CD14-positive monocyte (primary cell): ENCODE results near the gene ZDHHC14. TPM values are rescaled to one million over a fixed set of nuclear protein-coding genes. Genes with fewer than 3 reads are reported as not detected.

Source experiments
- DNase-seq, 3 donors: peaks; one replicate each; pipeline ENCODE4 v3.0.0-alpha.2; 2011 to 2022
- H2AFZ ChIP-seq: 2 replicates; pipeline ENCODE4 v1.6.0; 2012; ENCODE audit warnings: mild to moderate bottlenecking, low read depth, low read length, inconsistent platforms; ENCODE audit not compliant: insufficient read depth, poor library complexity, severe bottlenecking
- H3K27ac ChIP-seq, 2 donors: 1 replicate in 1 of 2; 2 replicates in 1 of 2; pipeline ENCODE4 v1.5.1; 2012 to 2013; ENCODE audit warnings: low read length in 2 of 2, control low read depth in 1 of 2, inconsistent platforms in 1 of 2, low read depth in 1 of 2, mild to moderate bottlenecking in 1 of 2
- H3K27me3 ChIP-seq, 2 donors: one replicate each; pipeline versions ENCODE4 v1.6.0 to v1.6.1; 2011 to 2013; ENCODE audit warnings: low read length in 2 of 2; ENCODE audit not compliant: control insufficient read depth in 2 of 2, insufficient read depth in 2 of 2
- H3K36me3 ChIP-seq, 2 donors: replicated peaks in 1 of 2; 1 replicate in 1 of 2; 2 replicates in 1 of 2; pipeline versions ENCODE4 v1.5.1 to v1.6.1; 2012 to 2013; ENCODE audit warnings: low read length in 2 of 2, control low read depth in 1 of 2, inconsistent platforms in 1 of 2, mild to moderate bottlenecking in 1 of 2; ENCODE audit not compliant: insufficient read depth in 2 of 2, control insufficient read depth in 1 of 2
- H3K4me1 ChIP-seq, 2 donors: 1 replicate in 1 of 2; 2 replicates in 1 of 2; pipeline versions ENCODE4 v1.5.1 to v1.6.1; 2012 to 2013; ENCODE audit warnings: low read length in 2 of 2, control low read depth in 1 of 2, inconsistent platforms in 1 of 2, mild to moderate bottlenecking in 1 of 2, moderate library complexity in 1 of 2; ENCODE audit not compliant: insufficient read depth in 2 of 2, control insufficient read depth in 1 of 2
- H3K4me2 ChIP-seq: replicated peaks from 2 replicates; pipeline ENCODE3; 2012; ENCODE audit warnings: low read length, moderate library complexity, mild to moderate bottlenecking; ENCODE audit not compliant: poor library complexity, severe bottlenecking; ENCODE audit errors: extremely low read depth
- H3K4me3 ChIP-seq, 3 experiments: fragments of 200-600 bp in 1 of 3; sonication (generic) in 1 of 3; replicated peaks in 1 of 3; 1 replicate in 2 of 3; 2 replicates in 1 of 3; pipeline ENCODE4 v1.5.1; 2011 to 2013; ENCODE audit warnings: low read length in 3 of 3, mild to moderate bottlenecking in 3 of 3, control low read depth in 2 of 3, low read depth in 2 of 3, inconsistent platforms in 1 of 3, moderate library complexity in 1 of 3
- H3K79me2 ChIP-seq: 2 replicates; pipeline ENCODE4 v1.6.0; 2012; ENCODE audit warnings: mild to moderate bottlenecking, control low read depth, inconsistent platforms, low read length, moderate library complexity; ENCODE audit not compliant: insufficient read depth
- H3K9ac ChIP-seq: 2 replicates; pipeline ENCODE4 v1.6.0; 2017; ENCODE audit warnings: low read length, mild to moderate bottlenecking; ENCODE audit not compliant: insufficient read depth, poor library complexity, severe bottlenecking
- H3K9me3 ChIP-seq, 2 donors: replicated peaks in 1 of 2; 1 replicate in 1 of 2; 2 replicates in 1 of 2; pipeline versions ENCODE4 v1.5.1 to v1.6.1; 2012 to 2013; ENCODE audit warnings: low read length in 2 of 2, control low read depth in 1 of 2; ENCODE audit not compliant: control insufficient read depth in 1 of 2, insufficient read depth in 1 of 2
- H4K20me1 ChIP-seq: 2 replicates; pipeline ENCODE4 v1.6.0; 2012; ENCODE audit warnings: mild to moderate bottlenecking, low read length, control low read depth, moderate library complexity; ENCODE audit not compliant: insufficient read depth
- H3K27ac Mint-ChIP-seq, 7 donors: one replicate each; pipeline ENCODE4 v1.8.0; 2020; ENCODE audit warnings: mild to moderate bottlenecking in 7 of 7, mixed read lengths in 7 of 7, moderate library complexity in 6 of 7, inconsistent platforms in 2 of 7
- H3K27me3 Mint-ChIP-seq, 3 donors: one replicate each; pipeline ENCODE4 v1.8.0; 2021 to 2022; ENCODE audit warnings: low read depth in 3 of 3, mild to moderate bottlenecking in 3 of 3, mixed read lengths in 3 of 3, moderate library complexity in 3 of 3, inconsistent platforms in 1 of 3
- H3K36me3 Mint-ChIP-seq, 2 donors: one replicate each; pipeline ENCODE4 v1.8.0; 2020; ENCODE audit warnings: mixed read lengths in 2 of 2, inconsistent platforms in 1 of 2, mild to moderate bottlenecking in 1 of 2
- H3K4me1 Mint-ChIP-seq: one replicate; pipeline ENCODE4 v1.8.0; 2020; ENCODE audit warnings: mild to moderate bottlenecking, mixed read lengths
- H3K4me3 Mint-ChIP-seq, 2 donors: one replicate each; pipeline ENCODE4 v1.8.0; 2020; ENCODE audit warnings: mild to moderate bottlenecking in 2 of 2, mixed read lengths in 2 of 2, moderate library complexity in 1 of 2
- H3K9me3 Mint-ChIP-seq, 7 donors: one replicate each; pipeline ENCODE4 v1.8.0; 2020 to 2022; ENCODE audit warnings: mixed read lengths in 7 of 7, mild to moderate bottlenecking in 6 of 7, moderate library complexity in 6 of 7, inconsistent platforms in 2 of 7
- CTCF ChIP-seq: fragments of 200-600 bp; IDR thresholded peaks from one replicate; pipeline ENCODE4 v1.8.0; 2022; ENCODE audit warnings: antibody characterized with exemption, mild to moderate bottlenecking
- WGBS: methylation state at CpG from one replicate; pipeline ENCODE4 v1.1.5; 2013; ENCODE audit warnings: missing lambda C conversion rate; ENCODE audit not compliant: insufficient coverage; 5-methylcytosine and 5-hydroxymethylcytosine counted together
- intact Hi-C, 2 donors: fragments of 100-400 bp; cut with micrococcal nuclease; formaldehyde crosslinking; loops; one replicate each; pipeline versions ENCODE4 v1.15.0 to v1.15.1; 2023
- polyA plus RNA-seq, 3 donors: library from polyadenylated mRNA; depleted of rRNA in 1 of 3; unstranded in 2 of 3; stranded (reverse) in 1 of 3; fragments of 300-500 nt in 2 of 3; fragments of >200 nt in 1 of 3; fragmentation: Illumina TruSeq in 2 of 3; gene quantifications; 1 replicate in 2 of 3; 2 replicates in 1 of 3; pipeline ENCODE4 v1.2.3, GENCODE V29; 2012 to 2021

ZDHHC14 gene
- polyA plus RNA-seq, 3 donors = 0.30 to 1.7 (median 0.93) TPM

DNA sequence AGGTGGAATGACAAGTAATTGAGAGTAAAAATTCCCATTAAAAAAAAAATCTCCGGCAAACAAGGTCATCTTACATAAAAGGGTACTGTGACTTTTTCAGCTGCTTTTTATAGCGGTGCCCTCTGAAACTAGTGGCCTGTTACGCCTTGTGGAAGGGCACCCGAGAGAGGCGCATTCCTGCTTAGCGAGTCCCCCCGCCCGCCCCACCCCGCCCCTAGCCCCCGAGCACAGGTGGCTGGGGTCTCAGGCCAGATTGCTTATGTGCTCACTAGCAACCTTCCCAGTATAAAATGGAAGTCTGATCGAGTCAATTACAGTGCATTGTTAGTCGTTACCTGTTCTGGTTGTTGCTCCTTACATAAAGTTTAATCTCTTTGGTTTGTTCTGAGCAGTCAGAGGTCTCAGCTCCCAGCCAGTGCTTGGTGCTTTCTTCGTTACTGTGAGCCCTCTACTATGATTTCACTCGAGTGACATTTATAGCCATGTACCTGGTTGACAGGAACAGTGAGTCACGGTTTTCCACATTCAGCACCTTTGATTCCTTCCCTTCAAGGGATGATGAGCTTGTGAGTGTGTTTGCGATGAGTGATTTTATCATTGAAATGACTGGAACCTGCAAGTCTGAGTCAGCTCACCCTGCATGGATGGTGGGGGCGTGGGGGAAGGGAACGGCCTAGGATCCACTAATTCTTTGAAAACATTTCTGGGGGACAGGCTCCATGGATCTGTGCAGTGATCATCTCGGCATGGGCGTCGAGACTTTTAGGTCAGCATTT lies 47.6 kb downstream of the ZDHHC14 start:
- no peak for DNase-seq
- no peaks in the 10 kb centered on the region for H3K4me1 ChIP-seq
- no peaks in the 10 kb centered on the region for H4K20me1 ChIP-seq
- intact Hi-C loops = no loop called here
- Mint-ChIP-seq H3K4me1 (no peaks in the 10 kb centered on the region), H3K36me3 (no peaks in the 10 kb centered on the region), H3K27me3 (peaks cover 0 to 2% (median 0%) of the 10 kb centered on the region in 3 donors), H3K9me3 (peaks cover 0 to 2% (median 0%) of the 10 kb centered on the region in 7 donors), H3K27ac (no peak overlapping the region), H3K4me3 (no peak overlapping the region)
- H3K27ac ChIP-seq = no peak overlapping the region
- H3K4me2 ChIP-seq = no peak overlapping the region
- H2AFZ ChIP-seq = no peak overlapping the region
- no peaks in the 10 kb centered on the region for H3K27me3 ChIP-seq
- no peak for TF ChIP-seq CTCF
- no peaks in the 10 kb centered on the region for H3K9me3 ChIP-seq
- no peak overlapping the region for H3K4me3 ChIP-seq
- WGBS = 96% methylated on average over 7 of the region's 21 CpGs
- no peak overlapping the region for H3K9ac ChIP-seq
- H3K79me2 ChIP-seq = no peaks in the 10 kb centered on the region
- H3K36me3 ChIP-seq = no peaks in the 10 kb centered on the region

DNA sequence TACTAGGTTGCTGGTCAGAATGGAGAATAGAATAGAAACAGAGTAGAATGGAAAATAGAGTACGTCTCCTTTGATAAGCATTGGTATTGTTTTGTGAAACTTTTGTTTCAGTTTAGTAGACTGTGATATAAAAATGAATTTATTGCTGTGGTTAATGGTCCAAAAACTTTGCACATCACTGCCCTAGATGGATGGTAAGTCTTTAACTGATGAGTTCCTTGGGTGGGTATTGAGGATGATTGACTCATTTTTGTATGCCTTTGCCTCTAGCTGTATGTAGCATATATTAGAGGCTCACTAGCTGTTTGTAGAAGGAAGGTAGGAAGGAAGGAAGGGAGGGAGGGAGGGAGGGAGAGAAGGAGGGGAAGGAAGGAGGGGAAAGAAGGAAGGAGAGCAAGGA lies 48.3 kb downstream of the ZDHHC14 start:
- no peak for TF ChIP-seq CTCF
- H3K4me2 ChIP-seq = no peak overlapping the region
- no peak overlapping the region for H3K27ac ChIP-seq
- H4K20me1 ChIP-seq = no peaks in the 10 kb centered on the region
- H3K4me3 ChIP-seq = no peak overlapping the region
- H3K27me3 ChIP-seq = no peaks in the 10 kb centered on the region
- no peaks in the 10 kb centered on the region for H3K4me1 ChIP-seq
- H3K27me3 Mint-ChIP-seq = peaks cover 0 to 2% (median 1%) of the 10 kb centered on the region in 3 donors
- no peaks in the 10 kb centered on the region for H3K36me3 Mint-ChIP-seq
- WGBS = 86% methylated on average over 1 of the region's 1 CpG
- intact Hi-C loops = no loop called here
- no peaks in the 10 kb centered on the region for H3K9me3 ChIP-seq
- H3K36me3 ChIP-seq = no peaks in the 10 kb centered on the region
- no peaks in the 10 kb centered on the region for H3K4me1 Mint-ChIP-seq
- H3K9ac ChIP-seq = no peak overlapping the region
- no peak overlapping the region for H3K27ac Mint-ChIP-seq
- no peak overlapping the region for H2AFZ ChIP-seq
- peaks cover 0 to 2% (median 0%) of the 10 kb centered on the region in 7 donors for H3K9me3 Mint-ChIP-seq
- H3K4me3 Mint-ChIP-seq = no peak overlapping the region
- no peaks in the 10 kb centered on the region for H3K79me2 ChIP-seq
- DNase-seq = no peak
